LoVo (cell line): Measurements from ENCODE around the gene ALOX5AP.

ENCODE experiments used
- DNase-seq: peaks from one replicate; pipeline ENCODE4 v3.0.0-alpha.2; 2016; ENCODE audit warnings: low spot score

The ALOX5AP gene

DNA sequence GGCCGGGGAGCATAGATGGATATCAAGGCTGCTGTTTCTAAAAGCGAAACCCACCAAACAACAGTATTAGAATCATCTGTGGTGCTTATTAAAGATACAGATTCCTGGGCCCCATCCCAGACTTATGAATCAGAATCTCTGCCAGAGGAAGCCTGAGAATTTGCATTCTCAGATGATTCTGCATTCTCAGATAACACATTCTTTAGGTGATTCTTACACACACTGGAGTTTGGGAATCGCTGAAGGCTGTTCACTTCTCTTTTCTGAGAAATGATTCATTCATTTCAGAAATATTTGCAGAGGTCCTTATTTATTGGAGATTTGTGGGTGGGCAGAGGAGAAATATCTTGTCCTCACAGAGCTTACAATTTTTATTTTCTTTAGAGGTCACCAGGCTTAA, 24.4 kb downstream of the ALOX5AP start:
- no peak for DNase-seq

DNA sequence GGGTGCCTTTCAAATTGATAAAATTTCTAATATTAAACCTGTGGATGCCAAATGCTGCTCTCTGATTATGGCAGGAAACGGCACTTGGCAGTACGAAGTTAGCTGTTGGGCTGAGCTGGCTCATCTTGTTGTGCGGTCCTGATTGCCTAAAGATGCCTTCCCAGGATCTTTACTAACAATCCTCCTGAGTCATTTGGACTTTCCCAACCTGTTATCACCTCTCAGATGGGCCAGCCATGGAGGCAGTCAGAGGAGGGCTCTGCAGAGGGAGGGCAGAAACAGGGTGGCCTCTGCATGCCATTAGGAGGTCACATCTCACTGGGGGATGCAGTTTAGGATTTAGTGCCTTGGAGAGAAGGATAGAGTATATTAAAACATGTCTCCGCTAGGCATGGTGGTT, 27.3 kb downstream of the ALOX5AP start:
- DNase-seq, result no peak

DNA sequence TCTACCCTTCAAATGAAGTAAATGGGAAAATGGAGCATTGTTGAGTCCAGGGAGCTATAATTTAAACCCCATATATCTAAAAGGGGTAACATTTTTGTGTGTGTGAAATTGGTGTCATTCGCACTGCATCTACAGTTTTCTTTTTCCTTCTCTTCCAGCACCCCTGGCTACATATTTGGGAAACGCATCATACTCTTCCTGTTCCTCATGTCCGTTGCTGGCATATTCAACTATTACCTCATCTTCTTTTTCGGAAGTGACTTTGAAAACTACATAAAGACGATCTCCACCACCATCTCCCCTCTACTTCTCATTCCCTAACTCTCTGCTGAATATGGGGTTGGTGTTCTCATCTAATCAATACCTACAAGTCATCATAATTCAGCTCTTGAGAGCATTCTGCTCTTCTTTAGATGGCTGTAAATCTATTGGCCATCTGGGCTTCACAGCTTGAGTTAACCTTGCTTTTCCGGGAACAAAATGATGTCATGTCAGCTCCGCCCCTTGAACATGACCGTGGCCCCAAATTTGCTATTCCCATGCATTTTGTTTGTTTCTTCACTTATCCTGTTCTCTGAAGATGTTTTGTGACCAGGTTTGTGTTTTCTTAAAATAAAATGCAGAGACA, 28.6 kb downstream of the ALOX5AP start:
- DNase-seq, result no peak

DNA sequence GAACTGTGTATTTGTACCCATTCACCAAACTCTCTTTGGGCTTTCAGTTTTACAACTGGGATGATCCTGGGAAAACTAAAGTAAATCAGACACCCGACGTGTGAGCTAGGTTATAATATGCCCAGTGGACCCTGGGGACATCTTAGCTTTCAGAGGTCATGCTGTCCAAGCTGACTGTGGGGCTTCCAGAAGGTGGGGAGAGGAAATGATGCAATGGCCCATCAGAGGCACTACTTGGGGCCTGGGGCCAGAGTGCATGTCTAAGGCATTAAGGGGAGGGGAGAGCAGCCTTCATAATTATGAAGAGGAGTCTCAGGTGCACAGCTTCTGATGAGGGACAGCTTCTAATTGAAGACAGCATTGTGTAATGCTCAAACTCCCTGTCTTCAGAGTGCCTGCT, 30.9 kb downstream of the ALOX5AP start:
- no peak for DNase-seq

DNA sequence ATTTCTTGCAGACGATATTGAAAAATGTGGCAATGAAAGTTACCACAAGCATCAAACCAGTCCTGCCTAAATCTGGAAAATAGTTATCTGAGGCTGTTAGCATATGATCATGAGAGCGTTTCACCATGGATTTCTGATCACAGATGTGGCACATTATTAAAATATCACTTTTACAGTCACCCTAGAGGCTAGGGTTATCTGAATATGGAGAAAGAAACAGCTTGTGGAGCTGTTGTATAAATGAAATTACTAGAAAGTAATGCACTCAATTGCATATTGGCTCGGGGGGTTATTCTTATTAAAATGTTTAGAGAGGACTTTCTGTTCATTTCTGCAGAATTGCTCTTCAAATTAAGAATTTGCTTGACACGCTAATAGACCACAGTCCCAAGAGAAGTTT, 35.6 kb downstream of the ALOX5AP start:
- no peak for DNase-seq

DNA sequence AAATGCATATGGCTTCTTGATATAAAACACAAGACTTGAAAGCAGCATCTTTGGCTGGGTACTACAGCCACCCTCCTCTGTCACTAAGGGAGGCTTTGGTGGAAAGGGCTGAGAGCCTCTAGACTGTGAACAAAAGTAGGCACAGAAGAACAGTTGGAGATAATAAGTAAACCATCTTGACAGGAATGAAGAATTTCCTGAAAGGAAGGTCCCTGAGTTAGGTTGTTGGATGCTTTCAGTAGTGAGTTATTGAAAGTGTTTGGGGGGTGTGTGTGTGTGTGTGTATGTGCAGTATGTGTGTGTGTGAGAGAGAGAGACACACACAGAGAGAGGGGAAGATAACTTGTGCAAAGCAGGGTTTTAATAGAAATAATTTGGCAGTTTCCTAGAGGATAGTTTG, 38.2 kb downstream of the ALOX5AP start:
- DNase-seq, result no peak

DNA sequence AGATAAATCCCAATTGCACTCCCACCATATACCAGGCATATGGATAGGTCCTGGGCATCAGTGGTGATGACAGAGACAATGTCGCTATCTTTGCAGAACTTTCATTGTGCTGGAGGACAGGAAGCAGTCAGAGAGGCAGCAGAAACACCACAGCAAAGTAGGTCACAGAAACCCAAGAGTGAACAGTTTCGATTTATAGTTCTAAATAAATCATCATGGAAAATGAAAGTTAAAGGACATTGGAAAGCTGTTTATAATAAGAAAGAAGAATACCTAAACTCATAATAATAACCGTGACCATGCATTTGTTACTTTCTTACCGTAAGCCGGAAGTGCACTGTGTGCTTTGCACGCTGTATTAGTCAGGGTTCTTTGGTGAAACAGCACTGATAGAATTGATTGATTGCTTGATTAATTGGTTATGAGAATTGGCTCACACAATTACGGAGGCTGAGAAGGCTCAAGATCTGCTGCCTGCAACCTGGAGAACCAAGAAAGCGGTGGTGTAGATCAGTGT, 38.9 kb downstream of the ALOX5AP start:
- DNase-seq, result no peak

DNA sequence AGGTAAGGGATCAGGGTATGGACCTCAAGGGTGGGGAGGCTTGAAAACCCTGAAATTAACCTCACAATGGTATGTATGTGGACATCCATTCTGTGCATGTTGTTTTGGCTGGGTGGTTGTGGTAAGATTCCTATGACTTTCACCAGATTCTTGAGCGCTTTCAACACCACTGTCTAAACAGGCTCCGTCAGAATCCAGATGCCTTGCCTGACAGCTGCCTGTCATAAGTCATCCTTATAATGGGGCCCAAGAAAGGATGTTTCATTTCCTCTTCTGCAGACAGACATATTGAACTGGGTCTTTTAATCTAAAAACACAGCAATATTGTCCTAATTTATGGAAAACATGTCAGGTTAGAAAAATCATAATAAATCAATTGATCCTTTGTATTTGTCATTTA, 41.3 kb downstream of the ALOX5AP start:
- no peak for DNase-seq

DNA sequence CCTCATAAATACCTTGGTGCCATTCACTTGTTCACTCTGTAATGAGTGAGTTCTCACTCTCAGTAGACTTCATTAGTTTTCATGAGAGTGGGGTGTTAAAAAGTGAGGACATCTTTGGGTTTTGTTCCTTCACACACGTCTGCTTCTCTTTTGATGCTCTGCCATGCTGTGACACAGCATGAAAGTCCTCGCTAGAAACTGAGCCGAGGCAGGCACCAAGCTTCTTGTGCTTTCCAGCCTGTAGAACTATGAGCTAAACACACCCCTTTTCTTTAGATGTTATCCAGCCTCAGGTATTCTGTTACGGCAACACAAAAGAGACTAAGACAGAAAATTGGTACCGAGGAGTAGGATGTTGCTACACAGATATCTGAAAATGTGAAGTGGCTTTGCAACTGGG, 43.7 kb downstream of the ALOX5AP start:
- no peak for DNase-seq

DNA sequence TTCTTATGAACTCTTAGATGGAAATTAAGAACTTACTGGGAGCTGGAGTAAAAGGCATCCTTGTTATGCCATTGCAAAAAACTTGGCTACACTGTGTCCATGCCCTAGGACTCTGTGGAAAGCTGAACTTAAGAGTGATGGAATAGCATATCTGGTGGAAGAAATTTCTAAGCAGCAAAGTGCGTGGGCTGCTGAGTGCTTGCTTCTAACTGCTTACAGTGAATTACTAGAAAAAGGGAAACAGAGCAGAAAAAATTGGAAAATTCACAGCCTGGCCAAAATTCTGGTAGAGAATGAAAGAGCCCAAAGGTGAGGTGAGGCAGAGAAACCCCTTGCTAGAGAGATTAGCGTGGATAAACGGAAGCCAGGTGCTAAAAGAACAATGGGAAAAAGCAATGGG, 44.3 kb downstream of the ALOX5AP start:
- DNase-seq, result no peak

DNA sequence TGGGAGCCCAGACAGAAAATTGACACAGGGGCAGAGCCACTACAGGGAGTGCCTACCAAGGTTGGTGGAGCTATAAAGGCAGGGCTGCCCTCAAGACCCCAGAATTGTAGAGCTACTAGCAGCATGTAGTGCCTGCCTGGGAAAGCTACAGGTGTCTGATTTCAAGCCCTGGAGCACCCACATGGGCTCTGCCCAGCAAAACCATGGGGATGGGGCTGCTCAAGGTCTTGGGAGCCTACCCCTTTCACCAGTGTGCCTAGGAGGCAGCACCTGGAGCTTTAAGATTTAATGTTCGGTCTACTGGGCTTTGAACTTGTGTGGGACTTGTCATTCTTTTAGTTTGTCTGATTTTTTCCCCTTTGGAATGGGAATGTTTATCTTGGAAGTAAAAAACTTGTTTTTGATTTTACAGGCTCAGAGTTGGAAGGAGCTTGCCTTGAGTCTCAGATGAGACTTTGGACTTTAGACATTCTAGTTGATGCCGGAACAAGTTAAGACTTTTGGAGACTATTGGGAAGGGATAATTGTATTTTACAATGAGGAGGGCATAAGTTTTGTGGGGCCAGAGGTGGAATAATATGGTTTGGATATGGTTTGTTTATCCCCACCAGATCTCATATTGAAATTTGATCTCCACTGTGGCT, 45.1 kb downstream of the ALOX5AP start:
- peak; percentile 5 for DNase-seq

DNA sequence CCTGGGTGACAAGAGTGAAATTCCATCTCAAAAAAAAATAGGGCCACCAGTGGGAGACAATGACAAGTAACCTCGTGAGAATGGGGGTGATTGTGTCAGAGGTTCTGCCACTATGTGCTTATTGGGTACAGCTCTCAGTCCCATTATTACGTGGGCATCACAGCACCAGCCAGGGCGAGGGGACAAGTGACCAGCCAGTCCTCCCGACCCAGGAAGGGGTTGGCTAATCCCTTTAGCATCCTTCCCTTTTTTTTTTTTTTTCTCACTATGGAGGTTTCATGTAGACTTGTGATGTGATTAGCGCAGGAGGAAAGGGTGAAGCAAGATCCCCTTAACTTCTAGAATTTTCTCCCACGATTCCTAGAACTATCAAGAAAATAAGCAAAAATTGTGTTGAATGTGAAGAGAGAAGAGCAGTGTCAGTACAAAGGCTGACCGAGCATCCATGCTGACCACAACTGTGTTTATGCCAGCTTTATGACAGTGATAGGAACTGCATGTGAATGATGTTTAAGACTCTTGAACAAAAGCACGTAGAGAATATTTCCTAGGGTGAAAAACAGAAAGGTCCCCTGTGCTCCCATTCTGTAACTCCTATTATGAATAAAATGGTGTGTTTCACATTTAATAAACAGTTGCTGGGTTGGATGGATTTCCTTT, 50.0 kb downstream of the ALOX5AP start:
- no peak for DNase-seq

DNA sequence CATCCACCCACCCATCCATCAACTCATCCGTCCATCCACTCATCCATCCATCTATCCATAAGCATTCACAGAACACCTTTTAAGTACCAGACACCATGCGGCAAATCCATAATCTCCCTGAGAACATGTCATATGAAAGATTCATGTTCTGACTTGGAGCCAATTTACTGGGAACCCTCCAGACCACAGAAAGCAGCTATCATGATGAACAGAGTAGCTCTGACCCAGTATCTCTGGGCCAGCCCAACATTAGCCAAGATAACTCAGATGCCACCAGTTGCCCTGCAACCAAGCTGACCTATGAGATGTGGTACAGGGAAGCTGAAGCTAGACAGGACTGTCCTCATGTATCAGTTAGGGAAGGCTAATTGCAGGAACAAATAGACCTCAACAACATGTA, 51.3 kb downstream of the ALOX5AP start:
- no peak for DNase-seq

DNA sequence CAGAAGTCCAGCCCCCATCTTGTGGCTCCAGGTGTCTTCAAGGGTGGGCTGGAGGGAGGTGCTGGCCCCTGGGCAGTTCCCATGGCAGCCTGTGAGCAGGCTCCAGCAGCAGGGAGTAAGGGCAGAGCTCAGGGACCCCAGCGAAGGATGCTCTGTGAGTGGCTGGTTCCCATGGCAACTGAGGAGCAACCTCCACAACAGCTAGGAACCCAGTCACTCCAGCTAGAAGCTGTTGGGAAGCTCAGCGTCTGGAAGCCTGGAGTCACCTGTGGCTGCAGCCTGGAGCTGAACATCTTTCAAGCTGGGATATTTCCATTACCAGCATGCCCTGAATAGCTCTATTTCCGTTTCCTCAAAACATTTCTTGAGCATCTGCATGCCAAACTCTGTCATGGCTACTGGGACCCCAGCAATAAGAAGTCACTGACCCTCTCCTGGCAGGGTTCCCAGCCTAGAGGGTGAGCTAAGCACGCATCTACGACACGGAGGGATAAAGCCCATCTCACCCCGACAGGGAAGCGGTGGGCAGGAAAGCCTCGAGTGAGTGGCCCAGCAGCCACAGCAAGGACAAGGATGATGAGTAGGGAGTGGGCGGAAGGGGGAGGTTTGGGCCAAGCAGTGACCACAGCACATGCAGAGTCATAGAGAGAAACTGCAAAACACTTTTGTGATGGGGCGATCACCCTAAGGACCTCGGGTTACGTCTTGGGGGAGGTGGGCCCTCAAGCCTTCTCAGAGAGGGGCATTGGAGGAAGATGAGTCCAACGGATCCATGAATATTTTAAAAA, 52.6 kb downstream of the ALOX5AP start:
- no peak for DNase-seq

DNA sequence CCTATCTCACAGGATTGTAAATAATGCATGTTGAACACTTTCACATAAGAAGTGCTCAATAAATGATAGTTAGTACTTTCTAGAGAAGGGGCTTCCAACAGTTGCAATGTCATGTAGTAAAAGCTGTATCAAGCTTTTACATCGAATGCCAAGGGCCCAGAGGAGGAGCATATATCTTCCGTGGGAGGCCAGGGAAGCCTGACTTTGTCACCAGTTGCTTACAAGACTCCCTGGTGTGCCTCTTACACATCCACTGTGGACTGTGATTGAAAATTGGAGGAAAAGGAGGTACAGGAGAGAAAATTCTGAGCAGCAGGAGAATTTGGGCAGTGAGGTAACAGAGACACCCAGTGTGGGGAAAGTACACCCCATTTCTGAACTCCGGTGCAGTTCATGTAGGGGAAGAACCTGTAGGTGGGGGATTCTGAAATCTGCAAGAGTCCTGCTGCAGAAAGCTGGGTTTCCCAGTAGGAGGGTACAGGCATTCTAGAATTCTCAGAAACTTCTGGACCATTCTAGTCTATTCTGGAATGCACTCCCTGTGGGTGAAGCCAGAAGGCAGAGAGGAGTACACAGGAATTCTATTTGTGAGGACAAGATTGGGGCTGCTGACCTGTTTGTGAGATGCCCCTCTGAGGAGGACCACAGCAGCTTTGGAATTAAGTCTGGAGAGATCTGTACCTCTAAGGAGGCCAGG, 54.0 kb downstream of the ALOX5AP start:
- DNase-seq, result no peak

DNA sequence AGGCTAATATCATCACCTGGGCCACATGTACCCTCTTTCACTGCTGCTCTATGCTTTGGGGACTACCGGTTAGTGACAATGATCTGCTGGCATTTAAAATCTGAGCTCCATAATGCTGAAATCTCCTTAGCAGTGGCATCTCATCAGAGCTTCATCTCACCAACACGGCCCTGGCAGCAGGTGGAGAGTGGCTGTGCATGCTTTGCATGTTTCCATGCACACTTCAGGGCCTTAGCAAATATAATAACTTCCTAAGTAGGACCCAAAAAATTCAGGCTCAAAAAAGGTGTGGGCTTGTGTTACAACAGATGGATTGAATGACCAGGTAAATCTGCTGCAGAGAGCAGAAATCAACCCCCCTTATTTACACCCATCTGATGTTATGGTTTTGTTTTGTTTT, 55.2 kb downstream of the ALOX5AP start:
- DNase-seq, result no peak

DNA sequence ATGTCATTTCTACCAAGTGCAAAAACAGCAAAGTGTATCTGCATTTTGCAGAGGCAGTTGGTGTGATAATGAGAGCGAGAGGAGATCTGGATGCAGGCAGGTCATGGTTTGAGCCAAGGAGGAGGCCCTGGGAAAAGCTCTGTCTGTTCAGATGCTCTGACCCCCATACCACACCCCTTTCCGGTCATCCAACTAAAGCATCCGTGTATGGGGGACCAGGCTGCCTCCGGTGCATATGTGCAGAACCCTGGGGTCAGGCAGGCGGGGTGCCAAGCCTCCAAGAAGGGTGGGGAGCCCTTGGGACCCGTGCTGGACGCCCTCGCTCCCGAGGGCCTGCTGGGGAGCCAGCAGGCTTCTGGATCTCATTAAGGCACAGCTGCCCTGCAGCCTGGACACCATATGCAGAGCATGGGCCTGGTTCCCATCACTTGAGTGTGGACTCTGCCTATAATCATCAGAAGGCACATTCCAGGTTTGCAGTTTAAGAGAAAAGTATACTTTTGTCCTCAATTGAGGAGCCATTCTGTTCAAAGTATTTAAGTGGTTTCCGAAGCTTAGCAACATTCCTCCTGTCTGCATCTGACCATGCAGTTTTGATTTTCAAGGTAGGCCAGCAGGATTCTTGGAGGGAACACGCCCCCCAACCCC, 56.1 kb downstream of the ALOX5AP start:
- no peak for DNase-seq

DNA sequence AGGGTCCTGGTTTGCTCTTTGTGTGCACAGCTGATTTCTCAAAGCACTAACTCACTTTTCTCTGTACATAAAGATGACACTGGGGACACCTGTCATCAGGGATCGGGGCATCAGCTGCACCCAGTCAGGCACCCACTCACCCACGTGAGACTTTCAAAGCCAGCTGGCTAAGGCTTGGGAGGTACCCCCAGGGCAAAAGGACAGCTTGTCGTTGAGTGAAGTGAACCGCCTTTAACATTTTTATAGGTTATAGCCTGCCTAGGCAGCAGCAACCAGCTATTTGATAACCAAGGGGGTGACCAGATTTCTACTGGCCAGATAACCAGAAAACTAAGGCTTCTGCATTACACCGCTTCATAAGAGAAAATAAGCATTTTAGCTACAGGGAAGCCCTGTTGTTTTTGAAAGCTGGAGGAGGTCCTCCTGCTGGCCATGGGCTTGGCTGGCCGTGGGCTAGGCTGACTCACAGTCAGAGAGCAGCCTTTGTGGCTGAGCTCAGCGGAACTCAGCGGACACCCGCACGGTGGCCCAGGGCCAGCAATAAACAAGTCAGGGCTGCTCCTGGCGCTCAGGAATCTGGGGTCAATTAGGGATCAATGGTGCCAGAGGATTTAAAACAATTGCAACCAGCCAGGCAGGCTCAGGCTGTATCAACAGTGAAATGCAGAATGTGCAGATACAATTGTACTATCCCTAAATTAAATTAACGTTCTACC, 57.1 kb downstream of the ALOX5AP start:
- peak; percentile 41 for DNase-seq

DNA sequence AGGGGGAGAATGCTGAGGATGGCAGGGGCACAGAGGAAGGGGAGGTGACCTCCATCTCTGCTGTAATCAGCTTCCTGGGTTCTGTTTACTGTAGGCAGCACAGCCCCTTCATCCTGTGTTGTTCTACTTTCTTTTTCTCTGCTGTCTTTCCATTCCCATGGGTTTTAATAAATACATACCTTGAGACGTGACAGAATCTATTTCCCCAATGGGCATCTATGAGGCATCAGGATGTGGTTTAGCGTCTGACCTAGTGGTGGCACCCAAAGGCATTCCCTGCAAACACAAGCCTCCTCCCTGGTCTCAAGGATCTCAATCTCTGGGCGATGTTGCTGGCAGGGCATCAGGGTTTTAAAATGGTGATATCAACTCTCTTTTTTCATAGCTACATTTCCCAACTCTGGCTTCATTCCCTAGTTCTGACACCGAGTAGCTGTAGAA, 60.8 kb downstream of the ALOX5AP start:
- peak; percentile 7 for DNase-seq

DNA sequence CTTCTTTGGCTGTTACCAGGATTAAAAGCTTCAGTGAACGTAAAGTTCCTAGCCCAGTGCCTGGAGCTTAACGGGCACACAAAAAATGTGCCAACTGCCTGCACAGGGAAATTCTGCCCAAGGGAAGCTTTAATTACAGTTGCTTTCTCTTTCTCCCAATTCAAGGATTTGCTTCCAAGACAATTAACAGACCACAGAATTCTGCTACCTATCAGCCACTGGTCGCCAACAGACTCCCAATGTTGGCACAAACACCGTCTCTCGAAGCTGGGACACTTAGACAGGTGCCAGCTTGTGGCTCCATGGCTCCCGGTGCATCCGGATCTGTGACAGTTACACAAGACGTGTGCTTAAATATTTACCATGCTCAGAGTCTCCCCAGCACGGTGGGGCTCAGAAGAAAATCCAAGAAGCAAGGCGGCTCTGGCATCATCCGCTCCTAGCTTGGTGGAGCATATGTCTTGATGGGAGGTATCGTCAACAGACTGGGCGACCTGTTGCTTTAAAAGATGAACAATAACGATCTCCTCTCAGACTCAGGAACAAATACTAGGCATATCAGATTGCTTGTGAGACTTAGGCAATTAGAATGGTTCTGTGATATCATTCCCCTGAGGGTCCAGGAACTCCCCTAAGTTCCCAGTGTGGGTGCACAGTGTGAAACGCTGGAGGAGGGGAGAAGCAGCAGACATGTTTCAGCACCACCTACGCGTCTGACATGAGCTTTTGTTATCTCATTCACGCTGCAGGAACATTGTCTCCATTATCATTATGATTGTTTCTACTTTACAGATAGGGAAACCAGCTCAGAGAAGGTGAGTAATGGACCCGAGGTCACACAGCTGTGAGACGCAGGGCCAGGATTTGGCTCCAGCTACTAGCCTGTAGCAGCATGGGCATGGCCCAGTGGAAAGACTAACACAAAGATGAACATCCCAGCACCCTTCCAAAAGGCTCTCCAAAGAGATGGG, 61.6 kb downstream of the ALOX5AP start:
- no peak for DNase-seq
